Activated CD8-positive, alpha-beta memory T cell treated with anti-CD3 and anti-CD28 coated beads for 4 hours (primary cell): ENCODE data around the gene IDH3G.

Experiments
- DNase-seq, 2 donors: peaks; one replicate each; pipeline ENCODE4 v3.0.0-alpha.2; 2020; ENCODE audit warnings: low read depth in 2 of 2

IDH3G gene

DNA sequence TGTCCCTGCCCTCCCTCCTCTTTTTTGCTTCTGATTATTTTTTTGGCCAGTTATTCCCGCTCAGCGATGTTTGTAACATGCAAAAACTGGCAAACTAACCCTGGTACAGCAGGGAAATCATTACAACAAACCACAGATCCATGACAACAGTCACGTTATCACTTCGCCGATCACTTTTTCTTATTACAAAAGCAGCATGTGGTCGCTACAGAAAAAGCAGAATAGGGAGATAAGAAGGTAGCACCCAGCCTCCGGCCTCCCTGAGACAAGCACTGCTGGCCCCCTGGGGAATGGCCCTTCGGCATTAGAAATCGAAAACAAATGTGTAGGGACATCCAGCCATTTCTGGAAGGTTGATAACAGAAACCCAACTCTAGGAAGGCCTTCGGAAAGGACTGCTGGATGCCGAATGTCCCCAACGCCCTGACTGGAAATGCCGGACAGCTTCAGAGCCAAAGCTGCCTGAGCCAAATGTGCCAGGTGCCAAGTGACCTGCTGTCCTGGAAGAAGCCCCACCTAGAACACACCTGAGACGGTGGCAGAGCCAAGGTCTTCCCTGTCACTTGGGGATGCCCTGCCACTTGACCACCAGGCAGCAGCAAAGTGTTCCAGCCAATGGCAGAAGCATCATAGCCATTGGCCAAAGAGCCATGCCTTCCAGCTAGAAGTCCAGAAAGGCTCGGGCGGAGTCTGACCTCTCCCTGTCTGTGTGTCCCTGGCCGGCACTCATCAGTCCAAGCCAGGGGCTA, 2.9 kb downstream of the IDH3G start:
- no peak for DNase-seq

DNA sequence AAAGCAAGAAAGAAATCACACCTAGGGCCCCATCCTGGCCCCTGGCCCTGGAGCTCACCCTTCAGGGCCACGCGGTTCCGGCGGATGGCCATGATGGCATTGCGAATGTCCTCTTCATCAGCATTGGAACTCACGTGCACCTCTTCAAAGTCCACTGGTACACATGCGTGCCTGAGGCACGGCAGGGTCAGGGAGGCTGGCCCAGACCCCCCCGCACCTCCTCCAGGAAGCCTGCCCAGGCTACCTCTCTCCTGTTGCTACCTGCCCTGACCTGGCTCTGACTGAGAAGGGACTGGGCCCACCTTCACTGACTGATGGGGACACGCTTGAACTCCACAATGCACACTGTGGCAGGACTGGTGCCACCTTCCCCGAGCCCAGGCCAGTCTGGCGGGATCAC, 4.5 kb downstream of the IDH3G start:
- DNase-seq, result no peak

DNA sequence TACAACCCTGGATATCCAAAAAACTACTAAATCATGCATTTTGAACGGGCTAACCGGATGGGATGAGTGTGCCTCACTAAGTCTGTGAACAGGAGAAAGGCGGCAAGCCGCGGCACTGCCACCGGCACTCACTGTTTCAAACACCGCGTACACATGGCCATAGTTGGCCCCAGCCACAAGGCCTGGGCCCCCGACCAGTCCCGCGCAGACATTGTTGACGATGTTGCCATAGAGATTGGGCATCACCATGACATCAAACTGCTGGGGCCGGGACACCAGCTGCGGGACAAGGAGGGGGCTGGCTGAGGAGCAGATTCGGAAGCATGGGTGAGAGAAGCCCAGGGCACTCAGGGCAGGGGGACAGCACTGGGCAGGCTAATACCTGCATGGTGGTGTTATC, 7.5 kb downstream of the IDH3G start:
- no peak for DNase-seq

DNA sequence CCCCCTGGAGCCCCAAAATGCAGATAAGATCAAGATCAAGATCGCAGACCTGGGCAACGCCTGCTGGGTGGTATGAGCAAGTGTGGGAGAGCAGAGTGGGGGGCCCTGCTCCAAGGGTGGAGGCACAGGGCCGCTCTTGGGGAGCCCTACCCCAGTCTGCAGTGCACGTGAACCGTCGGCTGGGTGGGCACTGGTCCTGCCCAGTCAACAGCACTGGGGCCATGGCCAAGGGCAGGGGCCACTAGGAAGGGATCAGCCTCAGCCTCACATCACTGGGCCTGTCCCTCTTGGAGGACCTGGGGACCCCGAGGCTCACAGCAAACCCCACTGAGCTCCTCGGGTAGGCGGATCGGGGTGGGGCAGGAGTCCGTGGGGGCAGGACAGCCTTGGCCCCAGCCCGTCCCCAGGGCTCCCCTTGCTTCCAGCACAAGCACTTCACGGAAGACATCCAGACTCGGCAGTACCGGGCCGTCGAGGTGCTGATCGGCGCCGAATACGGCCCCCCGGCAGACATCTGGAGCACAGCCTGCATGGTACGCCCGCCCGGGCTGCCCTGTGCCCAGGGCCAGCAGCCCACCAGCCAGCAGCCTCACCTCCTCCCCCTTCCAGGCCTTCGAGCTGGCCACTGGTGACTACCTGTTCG, 9.7 kb downstream of the IDH3G start:
- no peak for DNase-seq

DNA sequence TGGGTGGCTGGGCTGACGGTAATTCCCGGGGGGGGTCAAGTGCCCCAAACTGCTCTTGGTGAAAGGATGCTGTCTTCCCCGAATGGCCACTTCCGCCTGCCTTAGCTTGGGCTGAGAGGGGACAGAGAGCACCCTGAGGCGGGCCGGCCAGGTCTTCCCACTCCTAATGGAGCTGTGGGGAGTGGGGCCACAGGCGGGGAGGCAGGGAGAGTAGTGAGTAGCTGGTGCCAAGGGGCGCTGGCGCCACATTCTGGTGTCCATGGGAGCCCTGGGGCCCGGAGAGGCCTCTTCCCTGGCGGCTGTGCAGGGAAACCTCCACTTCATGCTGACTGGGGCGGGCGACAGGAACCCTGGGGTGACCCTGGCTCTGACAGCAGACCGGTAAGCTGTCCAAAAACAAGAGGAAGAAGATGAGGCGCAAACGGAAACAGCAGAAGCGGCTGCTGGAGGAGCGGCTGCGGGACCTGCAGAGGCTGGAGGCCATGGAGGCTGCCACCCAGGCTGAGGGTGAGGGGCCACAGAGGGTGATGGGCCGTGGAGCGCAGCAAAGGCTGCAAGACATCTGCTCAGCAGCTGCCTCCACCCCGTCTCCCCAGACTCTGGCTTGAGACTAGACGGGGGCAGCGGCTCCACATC, 10.7 kb downstream of the IDH3G start:
- no peak for DNase-seq

DNA sequence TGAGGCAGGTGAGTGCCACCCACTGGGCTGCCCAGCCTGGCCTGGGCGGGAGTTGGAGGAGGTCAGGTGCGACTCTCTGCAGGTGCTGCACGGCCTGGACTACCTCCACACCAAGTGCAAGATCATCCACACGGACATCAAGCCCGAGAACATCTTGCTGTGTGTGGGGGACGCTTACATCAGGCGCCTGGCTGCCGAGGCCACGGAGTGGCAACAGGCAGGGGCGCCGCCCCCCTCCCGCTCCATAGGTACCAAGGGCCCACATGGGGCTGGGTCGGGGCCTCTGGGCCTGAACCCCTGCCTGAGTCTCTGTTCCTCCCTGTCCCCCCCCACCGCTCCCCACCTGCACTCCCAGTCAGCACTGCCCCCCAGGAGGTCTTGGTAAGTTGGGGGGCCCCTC, 11.3 kb downstream of the IDH3G start:
- DNase-seq, result no peak

DNA sequence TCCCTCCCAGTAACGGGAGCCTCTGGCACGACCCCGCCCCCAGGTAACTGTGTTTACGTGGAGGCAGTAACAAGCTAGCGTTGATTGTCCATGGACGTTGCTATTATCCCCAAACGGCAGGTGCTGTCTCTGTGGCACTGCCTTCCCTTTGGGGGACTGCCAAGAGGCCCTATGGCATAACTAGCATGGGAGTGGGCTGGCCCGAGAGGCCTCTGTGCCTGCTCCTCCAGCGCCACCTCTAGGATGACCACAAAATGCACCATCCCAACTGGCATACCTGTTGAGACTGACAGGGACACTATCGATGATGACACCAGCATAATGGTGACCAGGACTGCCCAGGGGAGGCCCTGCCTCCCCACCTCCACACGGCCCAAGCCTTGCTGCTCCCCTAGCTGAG, 11.9 kb downstream of the IDH3G start:
- DNase-seq, result no peak

DNA sequence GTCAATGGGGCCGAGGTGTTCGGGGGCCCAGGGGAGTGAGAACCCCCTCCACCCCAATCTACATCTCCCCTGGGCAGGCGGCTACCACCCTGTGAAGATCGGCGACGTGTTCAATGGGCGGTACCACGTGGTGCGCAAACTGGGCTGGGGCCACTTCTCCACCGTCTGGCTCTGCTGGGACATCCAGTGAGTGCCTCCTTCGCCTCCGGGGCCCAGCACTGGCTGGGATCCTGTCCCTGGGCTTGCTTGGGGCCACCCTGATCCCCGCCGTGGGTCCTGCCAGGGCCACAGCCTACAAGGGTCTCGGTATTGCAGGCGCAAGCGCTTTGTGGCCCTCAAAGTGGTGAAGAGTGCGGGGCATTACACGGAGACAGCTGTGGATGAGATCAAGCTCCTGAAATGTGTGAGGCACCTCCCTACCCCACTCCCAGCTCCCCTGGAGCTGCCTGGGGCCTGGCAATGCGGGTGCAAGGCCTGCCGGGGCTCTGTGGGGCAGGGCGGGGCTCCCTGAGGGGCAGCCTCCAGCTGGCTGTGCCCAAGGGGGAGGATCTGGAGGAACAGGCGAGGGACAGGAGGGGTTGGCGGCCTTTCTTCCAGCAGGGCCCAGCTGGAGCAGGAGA, 12.6 kb downstream of the IDH3G start:
- no peak for DNase-seq

DNA sequence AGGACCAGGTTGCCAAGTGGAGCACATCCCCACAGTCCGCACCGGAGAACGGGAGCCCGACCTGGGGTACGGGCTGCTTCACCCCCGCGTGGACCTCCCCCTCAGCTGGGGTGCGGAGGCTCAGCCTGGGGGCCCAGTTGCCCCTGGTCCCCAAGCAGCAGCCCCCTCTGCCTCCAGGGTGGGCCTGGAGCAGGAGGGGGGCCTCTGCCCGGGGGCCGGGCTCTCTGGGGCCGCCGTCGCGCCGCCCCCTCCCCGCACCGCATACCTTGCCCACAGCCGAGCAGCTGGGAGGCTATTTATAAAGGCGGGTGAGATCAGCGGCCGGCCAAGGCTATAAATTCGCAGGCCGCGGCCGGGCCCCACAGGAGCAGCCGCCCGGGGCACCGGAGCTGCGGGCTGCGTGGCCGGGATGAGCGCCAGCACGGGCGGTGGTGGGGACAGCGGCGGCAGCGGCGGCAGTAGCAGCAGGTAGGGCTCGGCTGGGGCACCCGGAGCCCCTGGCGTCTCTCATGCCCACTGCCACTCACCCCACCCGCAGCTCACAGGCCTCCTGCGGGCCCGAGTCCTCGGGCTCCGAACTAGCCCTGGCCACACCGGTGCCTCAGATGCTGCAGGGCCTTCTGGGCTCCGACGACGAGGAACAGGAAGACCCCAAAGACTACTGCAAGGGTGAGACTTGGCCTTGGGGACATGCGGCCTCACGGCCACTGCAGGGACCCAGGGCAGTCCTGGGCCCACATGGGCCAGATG, 13.3 kb downstream of the IDH3G start, which contains the start of gene SRPK3:
TSS of gene SRPK3 (plus strand) at position 364 of the 750 bp plus-strand sequence. CDS start at position 410, 46 bp downstream.
- no peak for DNase-seq

DNA sequence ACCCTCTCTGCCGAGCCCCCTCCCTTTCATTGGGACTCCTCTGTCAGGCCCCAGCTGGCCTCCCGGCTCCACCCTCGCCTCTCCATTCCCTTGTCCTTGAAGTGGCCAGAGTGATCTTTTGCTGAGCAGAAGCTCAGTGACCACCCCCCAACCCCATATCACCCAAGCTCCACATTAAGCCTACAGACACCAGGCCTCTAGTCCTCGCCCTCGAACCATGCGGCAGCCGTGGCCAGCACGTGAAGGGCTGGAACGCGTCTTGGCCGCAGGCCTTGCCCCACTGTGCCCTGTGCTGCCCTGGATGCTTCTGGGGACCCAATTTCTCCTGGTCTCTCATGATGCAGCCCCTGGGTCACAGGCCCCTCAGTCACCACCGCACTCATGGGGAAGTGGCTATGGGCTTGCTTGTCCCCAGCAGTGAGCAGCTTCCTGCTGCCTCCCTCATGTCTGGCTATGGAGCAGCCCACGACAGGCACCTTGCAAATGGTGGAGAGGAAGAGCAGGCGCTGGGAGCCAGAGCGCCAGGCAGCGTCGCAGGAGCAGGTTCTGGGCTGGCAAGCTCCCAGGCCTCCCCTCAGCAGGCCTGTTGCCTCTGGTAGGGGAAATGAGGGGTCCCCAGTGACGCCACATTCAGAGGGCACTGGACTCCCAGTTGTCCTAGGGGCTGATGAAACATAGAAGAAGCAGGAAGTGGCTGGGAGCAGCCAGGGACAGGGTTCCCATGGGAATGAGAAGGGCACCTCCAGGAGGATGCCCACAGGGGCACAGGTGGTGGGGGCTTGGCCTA, 14.1 kb downstream of the IDH3G start:
- no peak for DNase-seq

DNA sequence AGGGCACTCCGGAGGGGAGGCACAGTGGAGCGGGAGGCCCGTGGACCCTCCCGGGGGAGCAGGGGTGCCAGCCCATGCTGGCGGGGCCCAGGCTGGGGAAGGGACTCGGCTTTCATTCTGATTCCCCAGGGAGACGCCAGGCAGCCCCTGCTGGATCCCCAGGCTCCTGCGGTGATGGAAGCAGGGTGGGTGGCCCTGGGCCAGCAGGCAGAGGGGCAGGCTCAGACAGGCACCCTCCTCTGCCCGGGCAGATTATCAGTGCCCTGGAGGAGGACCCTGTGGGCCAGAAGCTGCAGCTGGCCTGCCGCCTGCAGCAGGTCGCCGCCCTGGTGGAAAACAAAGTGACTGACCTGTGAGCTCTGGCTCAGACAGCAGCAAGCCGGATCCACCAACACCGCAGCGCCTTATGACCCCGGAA, 15.5 kb downstream of the IDH3G start:
- DNase-seq, result no peak

DNA sequence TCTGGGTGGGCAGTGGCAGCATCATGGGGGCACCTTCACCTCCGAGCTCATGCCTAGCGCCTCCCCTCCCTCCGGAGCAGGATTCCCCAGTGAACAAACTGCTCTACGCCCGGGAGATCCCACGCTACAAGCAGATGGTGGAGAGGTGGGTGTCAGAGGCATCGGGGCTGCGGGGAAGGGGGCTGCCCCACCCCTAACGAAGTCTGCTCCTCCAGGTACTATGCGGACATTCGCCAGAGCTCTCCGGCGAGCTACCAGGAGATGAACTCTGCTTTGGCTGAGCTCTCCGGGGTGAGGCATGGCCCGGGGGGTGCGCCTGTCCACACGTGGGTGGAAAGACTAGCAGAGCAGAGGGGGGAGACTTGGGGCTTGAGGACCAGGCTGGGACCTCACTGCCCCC, 16.0 kb downstream of the IDH3G start:
- no peak for DNase-seq

DNA sequence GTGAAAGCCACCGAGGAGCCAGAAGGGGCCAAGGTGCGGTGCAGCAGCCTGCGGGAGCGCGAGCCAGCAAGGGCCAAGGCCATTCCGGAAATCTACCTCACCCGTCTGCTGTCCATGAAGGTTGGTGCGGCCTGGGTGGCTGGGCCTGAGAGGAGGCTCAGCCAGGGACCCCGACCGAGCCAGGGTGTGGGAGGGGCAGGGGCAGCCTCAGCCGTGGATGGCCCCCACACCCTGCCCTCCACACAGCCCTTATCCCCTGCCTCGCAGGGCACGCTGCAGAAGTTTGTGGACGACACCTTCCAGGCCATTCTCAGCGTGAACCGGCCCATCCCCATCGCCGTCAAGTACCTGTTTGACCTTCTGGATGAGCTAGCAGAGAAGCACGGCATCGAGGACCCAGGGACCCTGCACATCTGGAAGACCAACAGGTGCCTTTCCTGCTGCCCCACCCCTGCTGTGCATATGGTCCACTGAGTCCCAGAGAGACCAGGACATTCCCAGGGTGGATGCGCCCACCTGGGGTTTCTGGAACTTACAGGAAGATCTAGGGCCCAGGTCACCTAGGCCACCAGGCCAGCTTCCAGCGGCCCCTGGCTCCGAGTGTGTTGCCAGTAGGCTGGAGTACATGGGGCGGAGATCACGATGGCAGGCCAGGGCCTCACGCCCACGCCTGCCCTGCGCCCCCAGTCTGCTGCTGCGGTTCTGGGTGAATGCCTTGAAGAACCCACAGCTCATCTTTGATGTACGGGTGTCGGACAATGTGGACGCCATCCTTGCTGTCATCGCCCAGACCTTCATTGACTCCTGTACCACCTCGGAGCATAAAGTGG, 16.7 kb downstream of the IDH3G start:
- no peak for DNase-seq

DNA sequence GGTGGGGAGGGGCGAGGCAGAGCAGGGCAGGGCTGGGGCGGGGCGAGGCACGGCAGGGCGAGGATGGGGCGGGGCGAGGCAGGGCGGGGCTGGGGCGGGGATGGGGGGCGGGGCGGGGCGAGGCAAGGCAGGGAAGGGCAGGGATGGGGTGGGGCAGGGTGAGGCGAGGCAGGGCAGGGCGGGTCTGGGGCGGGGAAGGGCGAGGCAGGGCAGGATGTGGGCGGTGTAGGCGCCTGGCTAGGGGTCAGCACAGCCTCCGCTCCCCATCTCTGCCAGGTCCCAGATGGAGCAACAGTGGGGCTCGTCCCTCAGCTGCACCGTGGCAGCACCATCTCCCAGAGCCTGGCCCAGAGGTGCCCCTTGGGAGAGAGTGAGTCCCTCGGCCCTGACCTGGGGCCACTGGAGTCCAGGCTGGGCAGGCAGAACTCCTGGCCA, 17.5 kb downstream of the IDH3G start:
- DNase-seq, result no peak

DNA sequence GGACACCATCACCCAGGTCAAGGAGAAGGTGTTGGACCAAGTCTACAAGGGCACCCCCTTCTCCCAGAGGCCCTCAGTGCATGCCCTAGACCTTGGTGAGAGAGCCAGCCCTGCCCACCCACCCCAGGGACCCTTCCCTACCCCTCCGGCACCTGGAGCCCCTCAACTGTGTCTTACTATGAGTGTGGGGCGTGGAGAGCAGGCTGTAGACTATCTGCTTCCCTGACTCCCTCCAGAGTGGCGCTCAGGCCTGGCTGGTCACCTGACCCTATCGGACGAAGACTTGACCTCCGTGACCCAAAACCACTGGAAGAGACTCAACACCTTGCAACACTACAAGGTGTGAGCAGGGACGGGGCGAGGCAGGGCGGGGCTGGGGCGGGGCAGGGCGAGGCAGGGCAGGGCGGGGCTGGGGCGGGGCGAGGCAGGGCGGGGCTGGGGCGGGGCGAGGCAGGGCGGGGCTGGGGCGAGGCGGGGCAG, 18.0 kb downstream of the IDH3G start:
- DNase-seq, result no peak

DNA sequence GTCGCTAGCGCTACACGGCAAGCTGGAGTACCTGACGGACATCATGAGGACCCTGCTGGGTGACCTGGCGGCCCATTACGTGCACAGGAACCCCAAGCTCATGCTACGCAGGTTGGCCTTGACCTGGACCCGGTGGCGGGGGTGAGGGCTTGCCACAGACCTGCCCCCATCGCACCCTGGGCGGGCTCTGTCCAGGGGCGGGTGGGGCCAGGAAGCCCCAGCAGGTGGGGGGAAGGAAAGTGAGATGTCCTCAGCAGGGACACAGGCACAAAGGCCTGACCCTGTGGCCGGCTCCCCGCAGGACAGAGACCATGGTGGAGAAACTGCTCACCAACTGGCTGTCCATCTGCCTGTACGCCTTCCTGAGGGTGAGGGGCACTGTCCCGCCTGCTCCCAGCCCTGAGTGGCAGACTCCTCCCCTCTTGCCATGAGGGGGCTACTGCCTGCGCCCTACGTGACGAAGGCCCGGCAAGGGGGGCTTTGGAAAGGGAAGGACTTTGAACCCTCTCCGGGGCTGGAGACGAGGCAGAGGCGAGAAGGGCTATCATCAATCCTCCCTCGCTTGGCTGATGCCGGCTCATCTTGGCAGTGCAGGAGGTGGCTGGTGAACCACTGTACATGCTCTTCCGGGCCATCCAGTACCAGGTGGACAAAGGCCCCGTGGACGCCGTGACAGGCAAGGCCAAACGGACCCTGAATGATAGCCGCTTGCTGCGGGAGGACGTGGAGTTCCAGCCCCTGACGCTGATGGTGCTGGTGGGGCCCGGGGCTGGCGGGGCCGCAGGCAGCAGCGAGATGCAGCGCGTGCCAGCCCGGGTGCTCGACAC, 18.7 kb downstream of the IDH3G start:
- no peak for DNase-seq

DNA sequence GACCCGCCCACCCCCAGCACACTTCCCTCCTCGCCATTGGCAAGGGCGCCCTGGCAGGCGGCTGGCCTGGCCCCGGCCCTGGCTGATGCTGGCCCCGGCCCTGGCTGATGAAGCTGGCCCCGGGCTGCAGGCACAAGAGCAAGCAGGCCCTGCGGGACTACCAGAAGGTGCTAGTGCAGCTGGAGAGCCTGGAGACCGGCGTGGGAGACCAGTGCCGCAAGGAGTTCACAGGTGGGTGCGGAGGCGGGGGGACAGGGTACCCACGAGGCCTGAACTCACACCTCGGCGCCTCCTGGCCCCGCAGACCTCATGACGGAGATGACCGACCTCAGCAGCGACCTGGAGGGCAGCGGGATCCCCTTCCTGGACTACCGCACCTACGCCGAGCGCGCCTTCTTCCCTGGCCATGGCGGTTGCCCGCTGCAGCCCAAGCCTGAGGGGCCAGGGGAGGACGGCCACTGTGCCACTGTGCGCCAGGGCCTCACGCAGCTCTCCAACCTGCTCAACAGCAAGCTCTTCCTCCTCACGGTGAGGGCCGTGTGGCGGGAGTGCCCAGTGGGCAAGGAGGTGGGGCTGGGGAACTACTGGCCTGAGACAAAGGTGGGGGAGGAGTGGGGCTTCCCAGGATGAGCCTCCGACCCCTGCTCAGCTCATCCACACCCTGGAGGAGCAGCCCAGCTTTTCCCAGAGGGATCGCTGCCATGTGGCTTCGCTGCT, 19.4 kb downstream of the IDH3G start:
- DNase-seq, result no peak
